B cell (primary cell): ENCODE results near the gene CYP3A5. TPM values are rescaled to one million over a fixed set of nuclear protein-coding genes. Genes with fewer than 3 reads are reported as not detected.
"Not testable (repeated sequence)": the region's sequence is repeated elsewhere in the genome, so short reads cannot be mapped to it uniquely, and the experiment has no call there.

Experiments used
- ATAC-seq: fragments of 200-7000 bp; cut with Tn5 transposase; one replicate; pipeline ENCODE4 v1.10.0; 2021; ENCODE audit warnings: low read depth, mild to moderate bottlenecking, moderate number of reproducible peaks, moderate library complexity
- CTCF ChIA-PET: fragments of 350-600 bp; sonication (Branson Sonifier 250); formaldehyde crosslinking; loops from one replicate; lab custom pipeline; 2021; ENCODE audit warnings: antibody characterized with exemption, inconsistent platforms; lab: Charles Lee
- POLR2A ChIA-PET: fragments of 350-600 bp; sonication (Branson Sonifier 250); formaldehyde crosslinking; loops from one replicate; lab custom pipeline; 2021; ENCODE audit warnings: antibody characterized with exemption; lab: Charles Lee
- DNase-seq: peaks from one replicate; pipeline ENCODE4 v3.0.0; 2013
- H2AFZ ChIP-seq: 2 replicates; pipeline ENCODE4 v1.6.1; 2012; ENCODE audit warnings: mild to moderate bottlenecking, low read depth, low read length; ENCODE audit not compliant: insufficient read depth, poor library complexity, severe bottlenecking
- H3K27ac ChIP-seq, 2 donors: 1 replicate in 1 of 2; 2 replicates in 1 of 2; pipeline ENCODE4 v1.5.1; 2012 to 2013; ENCODE audit warnings: low read length in 2 of 2, mild to moderate bottlenecking in 2 of 2, moderate library complexity in 1 of 2
- H3K27me3 ChIP-seq, 4 experiments: fragments of 200-600 bp in 1 of 4; sonication (generic) in 1 of 4; replicated peaks in 1 of 4; 1 replicate in 2 of 4; 2 replicates in 2 of 4; pipeline versions ENCODE4 v1.6.1 to v1.7.0; 2013 to 2016; ENCODE audit warnings: low read length in 3 of 4, mild to moderate bottlenecking in 2 of 4, mixed read lengths in 1 of 4, moderate library complexity in 1 of 4; ENCODE audit not compliant: insufficient read depth in 4 of 4, control insufficient read depth in 3 of 4; ENCODE audit errors: control extremely low read depth in 1 of 4
- H3K36me3 ChIP-seq, 2 experiments: replicated peaks in 1 of 2; 1 replicate in 1 of 2; 2 replicates in 1 of 2; pipeline versions ENCODE4 v1.6.1 to v1.7.1; 2013; ENCODE audit warnings: low read length in 1 of 2; ENCODE audit not compliant: insufficient read depth in 2 of 2, control insufficient read depth in 1 of 2; ENCODE audit errors: control extremely low read depth in 1 of 2, extremely low read depth in 1 of 2
- H3K4me1 ChIP-seq, 2 donors: fragments of 200-600 bp in 1 of 2; sonication (generic) in 1 of 2; 1 replicate in 1 of 2; 2 replicates in 1 of 2; pipeline versions ENCODE4 v1.5.1 to v1.6.1; 2013 to 2017; ENCODE audit warnings: low read length in 2 of 2; ENCODE audit not compliant: control insufficient read depth in 2 of 2, insufficient read depth in 2 of 2
- H3K4me2 ChIP-seq: replicated peaks from 2 replicates; pipeline ENCODE3; 2012; ENCODE audit warnings: mild to moderate bottlenecking, low read depth, low read length; ENCODE audit not compliant: poor library complexity, severe bottlenecking
- H3K4me3 ChIP-seq, 5 experiments: fragments of 200-600 bp in 1 of 5; sonication (generic) in 1 of 5; 1 replicate in 3 of 5; 2 replicates in 2 of 5; pipeline versions ENCODE4 v1.5.1 to v1.7.0; 2011 to 2016; ENCODE audit warnings: low read length in 4 of 5, mild to moderate bottlenecking in 4 of 5, low read depth in 2 of 5, control low read depth in 1 of 5, moderate library complexity in 1 of 5; ENCODE audit not compliant: insufficient read depth in 1 of 5; ENCODE audit errors: control extremely low read depth in 1 of 5, extremely low read depth in 1 of 5
- H3K79me2 ChIP-seq: fragments of 200-600 bp; sonication (generic); one replicate; pipeline ENCODE4 v1.6.0; 2016; ENCODE audit warnings: low read length; ENCODE audit not compliant: control insufficient read depth, insufficient read depth
- H3K9ac ChIP-seq: fragments of 200-600 bp; sonication (generic); 2 replicates; pipeline ENCODE4 v1.6.1; 2017; ENCODE audit warnings: mild to moderate bottlenecking, low read length, moderate library complexity
- H3K9me3 ChIP-seq, 3 donors: one replicate each; pipeline versions ENCODE4 v1.6.1 to v1.7.1; 2013; ENCODE audit warnings: low read length in 2 of 3; ENCODE audit not compliant: control insufficient read depth in 2 of 3, insufficient read depth in 1 of 3; ENCODE audit errors: control extremely low read depth in 1 of 3
- H4K20me1 ChIP-seq: 2 replicates; pipeline ENCODE4 v1.6.0; 2012; ENCODE audit warnings: mild to moderate bottlenecking, low read length; ENCODE audit not compliant: insufficient read depth, control insufficient read depth, poor library complexity, severe bottlenecking
- H3K27ac Mint-ChIP-seq: one replicate; pipeline ENCODE4 v1.8.0; 2021; ENCODE audit warnings: mixed read lengths
- H3K27me3 Mint-ChIP-seq: one replicate; pipeline ENCODE4 v1.8.0; 2021; ENCODE audit warnings: mixed read lengths
- H3K4me1 Mint-ChIP-seq: one replicate; pipeline ENCODE4 v1.8.0; 2021; ENCODE audit warnings: mixed read lengths
- H3K4me3 Mint-ChIP-seq: one replicate; pipeline ENCODE4 v1.8.0; 2021; ENCODE audit warnings: mixed read lengths
- H3K9me3 Mint-ChIP-seq: one replicate; pipeline ENCODE4 v1.8.0; 2022; ENCODE audit warnings: mixed read lengths; ENCODE audit not compliant: insufficient read depth
- EZH2 ChIP-seq: IDR thresholded peaks from 2 replicates; pipeline ENCODE4 v1.6.1; 2012; ENCODE audit warnings: borderline replicate concordance, low read depth, mild to moderate bottlenecking, moderate library complexity, low read length; ENCODE audit not compliant: insufficient read depth, poor library complexity, severe bottlenecking
- WGBS: methylation state at CpG from one replicate; pipeline ENCODE4 v1.1.5; 2013; ENCODE audit warnings: missing lambda C conversion rate; ENCODE audit not compliant: insufficient coverage; 5-methylcytosine and 5-hydroxymethylcytosine counted together
- intact Hi-C: fragments of 100-400 bp; cut with micrococcal nuclease; formaldehyde crosslinking; loops from one replicate; pipeline ENCODE4 v1.10.0; 2022
- polyA minus RNA-seq: library from RNA; depleted of rRNA, polyadenylated mRNA; stranded (reverse); fragments of >200 nt; gene quantifications from 2 replicates; pipeline ENCODE4 v1.2.3, GENCODE V29; 2012
- polyA plus RNA-seq: library from polyadenylated mRNA; depleted of rRNA; stranded (reverse); fragments of >200 nt; gene quantifications from 2 replicates; pipeline ENCODE4 v1.2.3, GENCODE V29; 2012
- total RNA-seq, 2 donors: library from RNA; stranded (reverse); fragments of 120-200 nt in 1 of 2; gene quantifications; 1 replicate in 1 of 2; 2 replicates in 1 of 2; pipeline versions ENCODE4 v1.2.3 to v1.2.4, GENCODE V29; 2013 to 2022
- TF ChIP-seq, protein P1 (sequence below): fragments of 200-600 bp; IDR thresholded peaks from one replicate; pipeline ENCODE4 v1.8.0; 2022; ENCODE audit warnings: antibody characterized with exemption, mild to moderate bottlenecking

The CYP3A5 gene
- total RNA-seq: not detected in 2 replicates
- total RNA-seq (2013): 0.02 TPM
- polyA plus RNA-seq: not detected in 2 replicates
- not detected in 2 replicates for polyA minus RNA-seq

DNA sequence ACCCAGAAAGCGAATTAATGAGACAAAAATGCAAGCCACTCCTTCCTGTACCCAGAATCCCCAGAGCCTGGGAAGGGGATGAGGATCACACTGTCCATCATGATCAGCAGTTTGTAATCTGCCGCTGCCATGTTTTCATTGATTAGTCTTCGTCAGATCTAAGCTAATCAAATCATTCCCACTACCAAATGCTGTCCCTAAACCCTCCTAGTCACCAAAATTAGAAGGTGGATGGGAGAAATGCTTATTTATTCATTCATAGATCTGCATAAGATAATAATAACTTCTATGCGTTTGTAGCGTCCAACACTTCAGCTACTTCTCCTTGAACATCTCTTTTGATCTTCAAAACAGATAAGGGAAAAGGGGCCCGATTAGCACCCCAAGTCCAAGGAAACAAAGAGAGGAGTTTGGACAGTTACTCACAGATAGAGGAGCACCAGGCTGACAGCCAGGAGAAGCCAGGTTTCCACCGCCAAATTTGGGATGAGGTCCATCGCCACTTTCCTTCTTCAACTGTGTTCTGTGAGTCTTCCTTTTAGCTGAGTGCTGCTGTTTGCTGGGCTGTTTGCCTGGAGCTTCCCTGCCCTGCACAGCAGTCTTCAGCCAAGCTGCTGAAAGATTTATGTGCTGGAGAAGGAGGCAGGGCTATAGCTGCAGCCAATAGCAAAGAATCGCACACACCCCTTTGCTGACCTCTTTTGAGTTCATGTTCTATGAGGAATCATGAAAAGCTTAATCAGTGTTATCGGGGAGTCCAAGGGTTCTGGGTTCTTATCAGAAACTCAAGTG lies at the start of gene CYP3A5:
CYP3A5 (minus strand) TSS at position 597 of the 792 bp plus-strand sequence; CDS start at position 497, 100 bp downstream.
- H3K79me2 ChIP-seq: no peaks in the 10 kb centered on the region
- Mint-ChIP-seq H3K9me3 (peaks cover 3% of the 10 kb centered on the region), H3K4me3 (no peak within 1 kb of the TSS), H3K27ac (no peak within 1 kb of the TSS), H3K4me1 (peaks cover 4% of the 10 kb centered on the region), H3K27me3 (peaks cover 17% of the 10 kb centered on the region)
- ATAC-seq (no peak), DNase-seq (no peak)
- H3K9me3 ChIP-seq: peaks cover 0 to 5% (median 3%) of the 10 kb centered on the region in 3 donors
- no peaks in the 10 kb centered on the region for H4K20me1 ChIP-seq
- H3K4me3 ChIP-seq: no peak within 1 kb of the TSS
- no peaks in the 10 kb centered on the region for H3K4me1 ChIP-seq
- TF ChIP-seq, protein P1, sequence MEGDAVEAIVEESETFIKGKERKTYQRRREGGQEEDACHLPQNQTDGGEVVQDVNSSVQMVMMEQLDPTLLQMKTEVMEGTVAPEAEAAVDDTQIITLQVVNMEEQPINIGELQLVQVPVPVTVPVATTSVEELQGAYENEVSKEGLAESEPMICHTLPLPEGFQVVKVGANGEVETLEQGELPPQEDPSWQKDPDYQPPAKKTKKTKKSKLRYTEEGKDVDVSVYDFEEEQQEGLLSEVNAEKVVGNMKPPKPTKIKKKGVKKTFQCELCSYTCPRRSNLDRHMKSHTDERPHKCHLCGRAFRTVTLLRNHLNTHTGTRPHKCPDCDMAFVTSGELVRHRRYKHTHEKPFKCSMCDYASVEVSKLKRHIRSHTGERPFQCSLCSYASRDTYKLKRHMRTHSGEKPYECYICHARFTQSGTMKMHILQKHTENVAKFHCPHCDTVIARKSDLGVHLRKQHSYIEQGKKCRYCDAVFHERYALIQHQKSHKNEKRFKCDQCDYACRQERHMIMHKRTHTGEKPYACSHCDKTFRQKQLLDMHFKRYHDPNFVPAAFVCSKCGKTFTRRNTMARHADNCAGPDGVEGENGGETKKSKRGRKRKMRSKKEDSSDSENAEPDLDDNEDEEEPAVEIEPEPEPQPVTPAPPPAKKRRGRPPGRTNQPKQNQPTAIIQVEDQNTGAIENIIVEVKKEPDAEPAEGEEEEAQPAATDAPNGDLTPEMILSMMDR: no peak
- TF ChIP-seq EZH2: no peak
- ChIA-PET CTCF (no interaction called here), POLR2A (no interaction called here)
- H3K27me3 ChIP-seq: peaks cover 0 to 2% (median 0%) of the 10 kb centered on the region in 4 experiments
- no peaks in the 10 kb centered on the region for H3K36me3 ChIP-seq
- no peak within 1 kb of the TSS for H3K4me2 ChIP-seq
- H3K9ac ChIP-seq: no peak within 1 kb of the TSS
- intact Hi-C loops: no loop called here
- 100% methylated on average over 4 of the region's 10 CpGs for WGBS
- H2AFZ ChIP-seq: no peak within 1 kb of the TSS
- H3K27ac ChIP-seq: no peak within 1 kb of the TSS

DNA sequence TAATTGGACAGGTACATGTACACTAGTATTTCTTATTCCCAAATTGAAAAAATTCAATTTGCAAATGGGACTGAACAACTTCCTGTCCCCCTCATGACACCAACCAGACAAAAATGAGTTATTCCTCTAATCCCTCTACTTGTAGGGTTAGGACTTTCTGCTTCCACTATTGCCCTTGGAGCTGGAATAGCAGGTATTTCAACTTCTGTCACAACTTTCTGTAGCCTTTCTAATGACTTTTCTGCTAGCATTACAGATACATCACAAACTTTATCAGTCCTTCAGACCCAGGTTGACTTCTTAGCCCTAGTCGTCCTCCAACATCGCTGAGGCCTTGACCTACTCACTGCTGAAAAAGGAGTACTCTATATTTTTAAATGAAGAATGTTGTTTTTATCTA lies 48.8 kb upstream of the CYP3A5 start:
- intact Hi-C loops: no loop called here
- Histone ChIP-seq H3K4me1 (no peaks in the 10 kb centered on the region), H4K20me1 (no peaks in the 10 kb centered on the region), H3K27ac (no peak overlapping the region), H3K9me3 (no peaks in the 10 kb centered on the region), H2AFZ (no peak overlapping the region), H3K36me3 (no peaks in the 10 kb centered on the region), H3K9ac (no peak overlapping the region), H3K4me3 (no peak overlapping the region), H3K27me3 (no peaks in the 10 kb centered on the region), H3K79me2 (no peaks in the 10 kb centered on the region), H3K4me2 (no peak overlapping the region)
- no peaks in the 10 kb centered on the region for H3K4me1 Mint-ChIP-seq
- no peak for DNase-seq
- no peaks in the 10 kb centered on the region for H3K9me3 Mint-ChIP-seq
- no CpG with 5 or more reads among the region's 2 CpGs for WGBS
- H3K4me3 Mint-ChIP-seq: no peak overlapping the region
- TF ChIP-seq EZH2: no peak
- peaks cover 11% of the 10 kb centered on the region for H3K27me3 Mint-ChIP-seq
- H3K27ac Mint-ChIP-seq: no peak overlapping the region
- no peak for ATAC-seq
- ChIA-PET POLR2A (no interaction called here), CTCF (no interaction called here)

DNA sequence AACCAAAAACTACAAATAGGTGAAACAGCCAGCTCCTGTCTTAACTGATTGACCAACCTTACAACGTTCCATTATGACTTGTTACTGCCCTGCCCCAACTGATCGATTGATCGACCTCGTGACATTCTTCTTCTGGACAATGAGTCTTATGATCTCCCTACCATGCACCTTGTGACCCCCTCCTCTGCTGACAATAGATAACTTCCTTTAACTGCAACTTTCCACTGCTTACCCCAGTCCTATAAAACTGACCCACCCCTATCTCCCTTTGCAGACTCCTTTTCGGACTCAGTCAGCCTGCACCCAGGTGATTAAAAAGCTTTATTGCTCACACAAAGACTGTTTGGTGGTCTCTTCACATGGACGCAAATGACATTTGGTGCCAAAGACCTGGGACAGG lies 43.4 kb upstream of the CYP3A5 start:
- H3K9ac ChIP-seq, H2AFZ ChIP-seq, H3K4me3 ChIP-seq, CTCF ChIA-PET, POLR2A ChIA-PET, H3K27ac Mint-ChIP-seq, H3K4me2 ChIP-seq, intact Hi-C loops, H3K79me2 ChIP-seq, H4K20me1 ChIP-seq, H3K36me3 ChIP-seq, H3K27ac ChIP-seq, H3K4me1 Mint-ChIP-seq, H3K9me3 Mint-ChIP-seq, H3K9me3 ChIP-seq, H3K4me3 Mint-ChIP-seq, DNase-seq, ATAC-seq, H3K4me1 ChIP-seq, H3K27me3 ChIP-seq: not testable (repeated sequence)
- H3K27me3 Mint-ChIP-seq: peaks cover 11% of the 10 kb centered on the region
- 100% methylated on average over 6 of the region's 6 CpGs for WGBS
